GM19351 (cell line): ENCODE results near the gene SECTM1.

ENCODE experiments used
- ATAC-seq: cut with Tn5 transposase; IDR thresholded peaks from one replicate; pipeline ENCODE4 v1.9.1; 2021; ENCODE audit warnings: mild to moderate bottlenecking, moderate library complexity; ENCODE audit not compliant: unreplicated experiment

SECTM1 gene

DNA sequence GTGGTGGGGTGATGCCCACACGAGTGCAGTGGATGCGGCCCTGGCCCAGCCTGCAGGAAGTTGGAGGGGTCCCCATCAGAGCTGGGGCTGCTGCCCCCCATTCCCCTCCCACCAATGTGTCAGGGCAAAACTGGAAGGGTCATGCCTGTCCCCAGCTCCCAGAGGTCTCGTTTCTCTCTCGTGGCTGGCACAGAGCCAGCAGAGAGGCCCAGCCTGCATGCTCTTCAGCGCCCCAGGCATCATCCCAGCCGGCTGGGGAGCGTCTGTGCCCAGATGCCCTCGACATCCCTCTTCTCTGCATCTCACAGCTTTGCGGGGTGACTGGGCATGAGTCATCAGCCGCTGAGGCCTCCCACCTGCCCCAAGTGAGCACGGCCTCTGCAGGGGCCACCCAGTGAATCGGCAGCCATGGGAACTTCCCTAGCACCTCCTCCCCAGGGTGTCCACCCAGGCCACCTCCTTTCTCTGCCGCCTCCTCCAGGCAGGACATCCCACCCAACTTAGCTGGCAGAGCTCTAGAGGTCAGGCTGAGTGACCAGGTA is 50.3 kb downstream of the SECTM1 start:
- ATAC-seq: no peak

DNA sequence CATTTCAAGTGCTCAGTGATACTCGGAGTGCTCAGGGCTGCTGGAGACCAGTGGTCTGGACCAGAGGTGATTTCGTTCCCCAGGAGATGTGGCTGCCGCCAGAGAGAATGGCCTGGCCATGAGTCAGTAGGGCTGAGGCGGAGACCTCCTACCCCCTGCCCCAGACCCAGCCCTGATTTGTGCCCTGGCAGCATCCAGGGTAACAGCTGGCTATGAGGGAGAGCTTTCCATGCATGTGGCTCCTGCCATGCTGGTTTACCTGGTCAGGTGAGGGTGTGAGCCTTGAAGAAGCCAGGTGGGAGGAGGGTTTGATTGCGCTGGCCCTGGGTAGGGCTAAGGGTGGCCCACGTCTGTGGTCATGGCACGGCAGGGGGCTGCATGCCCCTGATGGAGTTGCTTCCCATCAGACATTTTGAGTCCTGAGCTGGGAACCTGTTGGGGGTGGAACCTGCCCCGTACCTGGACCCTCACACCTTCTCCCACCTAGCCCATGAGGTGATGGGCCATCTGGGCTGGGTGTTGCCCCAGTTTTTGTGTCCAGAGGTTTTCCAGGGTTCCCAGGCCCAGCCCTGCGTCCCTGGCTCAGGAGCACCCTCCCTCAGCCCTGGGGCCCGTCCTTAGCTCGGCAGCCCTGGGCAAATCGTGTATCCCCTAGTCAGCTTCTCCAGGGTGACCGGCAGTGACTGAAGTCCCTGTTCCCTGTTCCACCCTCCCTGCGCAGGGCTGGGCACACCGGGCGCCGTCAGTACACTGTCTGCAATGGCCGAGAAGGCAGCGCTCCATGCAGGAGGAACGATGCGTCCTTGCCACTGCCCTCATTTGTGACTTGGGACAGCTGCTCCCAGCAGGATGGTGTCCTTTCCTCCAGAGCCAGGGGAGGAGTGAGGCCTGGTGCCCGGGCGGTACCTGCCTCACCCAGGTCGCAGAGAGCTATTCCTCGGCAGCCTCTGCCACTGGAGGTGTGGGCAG is 51.0 kb downstream of the SECTM1 start:
- ATAC-seq: no peak

DNA sequence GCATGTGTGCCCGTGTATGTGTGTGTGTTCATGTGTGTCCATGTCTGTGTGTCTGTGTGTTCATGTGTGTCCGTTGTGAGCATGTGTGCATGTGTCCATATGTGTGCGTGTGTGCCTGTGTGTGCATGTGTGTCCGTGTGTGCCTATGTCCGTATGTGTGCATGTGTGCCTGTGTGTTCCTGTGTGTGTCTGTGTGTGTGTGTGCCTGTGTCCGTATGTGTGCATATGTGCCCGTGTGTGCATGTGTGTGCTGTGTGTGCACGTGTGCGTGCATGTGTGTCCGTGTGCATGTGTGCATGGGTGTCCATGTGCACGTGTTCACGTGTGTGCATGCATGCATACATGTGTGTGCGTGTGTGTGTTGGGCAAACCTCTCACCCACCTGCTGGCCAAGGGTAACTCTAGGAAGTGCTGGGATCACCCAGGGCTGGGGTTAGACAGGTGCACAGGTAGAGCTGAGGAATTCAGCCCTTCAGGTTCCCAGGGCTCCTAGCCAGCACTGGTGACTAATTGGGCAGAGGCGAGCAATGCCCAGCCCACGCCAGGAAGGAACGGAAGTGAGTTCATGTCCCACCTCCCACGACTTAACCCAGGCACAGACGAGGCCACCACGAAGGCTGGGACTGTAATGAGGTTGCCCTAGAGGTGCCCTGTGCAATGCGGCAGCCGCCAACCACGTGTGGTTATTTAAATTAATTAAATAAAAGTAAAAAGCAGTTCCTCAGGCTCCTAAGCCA is 51.9 kb downstream of the SECTM1 start:
- no peak for ATAC-seq

DNA sequence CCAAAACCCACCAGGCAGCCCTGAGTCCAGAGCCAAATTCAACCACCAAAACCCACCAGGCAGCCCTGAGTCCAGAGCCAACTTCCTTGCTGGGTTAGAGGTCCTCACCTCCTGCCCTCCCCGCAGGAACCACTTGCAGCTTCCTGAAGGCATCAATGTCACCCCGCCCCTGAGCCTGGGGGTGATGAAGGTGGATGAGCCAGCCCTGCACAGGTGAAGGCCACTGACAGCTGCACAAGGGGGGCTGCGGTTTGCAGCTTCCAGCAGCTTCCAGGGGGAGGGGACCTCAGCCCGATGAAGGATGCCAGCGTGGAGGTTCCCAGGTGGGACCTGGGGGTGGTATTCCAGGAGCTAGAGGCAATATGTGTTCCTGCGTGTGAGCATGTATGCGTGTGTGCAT is 52.5 kb downstream of the SECTM1 start:
- no peak for ATAC-seq

DNA sequence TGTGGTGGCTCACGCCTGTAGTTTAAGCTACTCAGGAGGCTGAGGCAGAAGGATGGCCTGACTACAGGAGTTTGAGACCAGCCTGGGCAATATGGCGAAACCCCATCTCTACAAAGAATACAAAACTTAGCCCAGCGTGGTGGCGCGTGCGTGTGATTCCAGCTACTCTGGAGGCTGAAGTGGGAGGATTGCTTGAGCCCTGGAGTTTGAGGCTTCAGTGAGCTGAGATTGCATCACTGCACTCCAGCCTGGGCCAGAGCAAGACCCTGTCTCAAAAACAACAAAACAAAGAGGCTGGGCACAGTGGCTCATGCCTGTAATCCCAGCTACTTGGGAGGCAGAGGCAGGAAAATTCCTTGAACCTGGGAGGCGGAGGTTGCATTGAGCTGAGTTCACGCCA is 53.0 kb downstream of the SECTM1 start:
- ATAC-seq: no peak

DNA sequence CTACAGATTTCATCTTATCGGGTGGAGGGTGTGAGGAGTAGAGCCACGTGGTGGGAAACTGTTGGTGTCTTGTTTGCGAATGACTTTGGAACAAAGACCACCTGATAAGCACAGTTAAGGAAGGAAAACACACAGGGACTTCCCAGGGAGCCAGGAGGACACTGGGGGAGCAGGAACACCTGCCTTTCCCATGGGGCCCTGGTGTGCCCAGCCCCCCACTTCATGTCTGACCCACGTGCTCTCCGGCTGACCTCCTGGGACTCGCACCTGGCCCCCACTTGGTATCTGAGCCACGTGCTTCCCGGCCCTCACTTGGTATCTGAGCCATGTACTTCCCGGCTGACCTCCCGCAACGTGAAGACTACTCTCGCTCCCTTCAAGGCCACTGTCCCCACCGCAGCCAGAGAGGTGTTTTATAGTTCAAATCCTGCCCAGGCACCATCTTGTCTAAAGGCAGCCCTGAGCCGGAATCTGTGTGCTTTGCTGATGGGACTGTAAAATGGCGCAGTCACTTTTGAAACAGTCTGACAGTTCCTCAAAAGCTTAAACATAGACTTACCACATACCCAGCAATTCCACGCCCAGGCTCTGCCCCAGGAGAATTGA is 54.7 kb downstream of the SECTM1 start:
- ATAC-seq: no peak

DNA sequence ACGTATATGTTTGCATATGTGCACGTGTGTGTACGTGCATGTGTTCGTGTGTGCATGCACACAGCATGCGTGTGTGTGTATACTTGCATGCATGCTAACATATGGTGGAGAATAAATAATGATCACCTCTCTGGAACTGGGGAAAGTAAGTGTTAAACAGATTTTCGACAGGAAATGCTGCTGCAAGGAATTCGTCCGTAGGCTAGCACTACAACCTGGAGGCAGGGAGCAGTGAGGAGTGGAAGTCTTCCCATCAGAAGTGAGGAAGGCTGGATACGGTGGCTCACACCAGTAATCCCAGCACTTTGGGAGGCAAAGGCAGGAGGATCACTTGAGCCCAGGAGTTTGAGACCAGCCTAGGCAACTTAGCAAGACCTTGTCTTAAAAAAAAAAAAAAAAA is 55.3 kb downstream of the SECTM1 start:
- no peak for ATAC-seq

DNA sequence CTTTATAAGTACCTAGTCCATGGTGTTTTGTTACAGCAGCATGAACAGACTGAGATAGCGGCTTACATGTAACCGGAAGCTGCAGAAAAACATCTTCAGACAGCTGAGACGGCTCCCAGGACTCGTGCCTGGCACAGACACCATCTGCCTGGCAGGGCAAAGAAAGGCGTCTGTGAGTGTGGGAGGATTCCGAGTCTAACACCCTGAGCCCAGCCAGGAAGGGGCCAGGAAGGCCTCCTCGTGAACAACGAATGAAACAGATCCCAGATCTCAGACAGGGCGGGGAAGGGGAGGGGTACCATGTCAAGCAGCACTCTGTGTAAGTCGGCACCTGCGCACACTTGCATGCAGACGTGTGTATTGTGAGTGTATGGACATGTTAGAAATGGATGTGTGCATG is 55.7 kb downstream of the SECTM1 start:
- ATAC-seq: no peak

DNA sequence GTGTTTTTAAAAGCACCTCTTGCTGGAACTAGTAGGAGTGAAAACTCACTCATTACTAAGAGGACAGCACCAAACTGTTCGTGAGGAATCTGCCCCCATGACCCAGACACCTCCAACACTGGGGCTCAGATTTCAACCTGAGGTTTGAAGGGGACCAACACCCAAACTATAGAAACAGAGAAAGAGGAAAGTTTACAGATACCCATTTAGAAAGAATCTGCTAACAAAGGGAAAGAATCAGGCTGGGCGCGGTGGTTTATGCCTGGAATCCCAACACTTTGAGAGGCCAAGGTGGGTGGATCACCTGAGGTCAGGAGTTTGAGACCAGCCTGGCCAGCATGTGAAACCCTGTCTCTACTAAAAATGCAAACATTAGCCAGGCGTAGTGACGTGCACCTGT is 56.6 kb downstream of the SECTM1 start:
- ATAC-seq: no peak

DNA sequence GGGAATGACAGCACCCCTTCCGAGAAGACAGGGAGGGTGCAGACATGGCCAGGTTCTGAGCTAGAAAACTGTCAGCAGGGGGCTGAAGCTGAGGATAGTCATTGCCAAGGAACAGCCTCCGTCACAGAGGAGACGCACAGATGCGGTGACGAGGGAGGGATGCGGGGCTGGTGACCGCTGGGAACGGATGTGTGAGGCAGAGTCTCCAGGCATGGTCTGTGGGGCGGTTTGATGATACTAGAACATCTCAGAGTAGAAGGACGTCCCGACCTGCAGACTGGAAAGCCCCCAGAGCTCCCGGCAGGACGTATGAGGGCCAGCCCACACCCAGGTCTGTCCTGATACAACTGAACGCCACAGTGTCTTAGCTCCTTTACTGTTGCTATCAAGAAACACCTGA is 58.2 kb downstream of the SECTM1 start:
- ATAC-seq: no peak

DNA sequence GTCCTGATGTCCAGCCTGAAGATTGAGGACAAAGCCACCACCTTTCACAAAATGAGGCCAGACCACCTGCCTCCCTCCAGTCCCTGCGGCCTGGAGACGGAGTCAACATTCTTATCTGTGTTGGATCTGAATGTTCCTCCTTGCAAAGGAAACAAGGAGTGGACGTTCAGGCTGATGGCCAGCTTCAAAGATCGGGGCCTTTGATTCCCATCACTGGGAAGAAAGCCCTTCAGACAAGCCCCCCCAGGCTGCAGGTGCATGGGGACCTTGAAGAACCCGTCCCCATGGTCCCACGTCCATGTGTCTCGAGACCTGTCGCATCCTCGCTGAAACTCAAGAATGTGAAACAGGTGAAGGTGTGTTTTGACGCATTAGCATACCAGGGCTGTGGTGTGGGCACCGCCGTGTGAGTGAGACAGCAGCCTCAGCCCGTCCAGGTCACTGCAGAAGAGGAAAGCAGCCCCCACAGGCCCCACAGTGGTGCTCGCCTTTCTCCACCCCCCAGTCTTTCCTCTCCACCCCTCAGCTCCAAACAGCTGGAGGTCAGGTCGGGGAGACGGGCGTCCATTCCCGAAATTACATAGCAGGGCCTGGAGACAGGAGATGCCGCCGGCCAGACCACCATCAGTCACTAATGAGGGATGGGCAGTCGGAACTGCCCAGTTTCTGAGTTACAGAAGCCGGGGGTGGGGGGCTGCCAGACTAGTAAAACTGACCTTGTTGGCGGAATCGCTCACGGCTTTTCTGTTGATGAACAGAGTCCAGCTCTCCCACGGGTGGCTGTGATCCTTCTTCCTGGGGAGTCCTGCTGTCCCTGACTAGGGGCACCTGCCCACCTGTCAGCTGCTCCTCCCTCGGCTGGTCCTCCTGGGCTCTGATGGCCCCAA is 59.2 kb downstream of the SECTM1 start:
- ATAC-seq: no peak

DNA sequence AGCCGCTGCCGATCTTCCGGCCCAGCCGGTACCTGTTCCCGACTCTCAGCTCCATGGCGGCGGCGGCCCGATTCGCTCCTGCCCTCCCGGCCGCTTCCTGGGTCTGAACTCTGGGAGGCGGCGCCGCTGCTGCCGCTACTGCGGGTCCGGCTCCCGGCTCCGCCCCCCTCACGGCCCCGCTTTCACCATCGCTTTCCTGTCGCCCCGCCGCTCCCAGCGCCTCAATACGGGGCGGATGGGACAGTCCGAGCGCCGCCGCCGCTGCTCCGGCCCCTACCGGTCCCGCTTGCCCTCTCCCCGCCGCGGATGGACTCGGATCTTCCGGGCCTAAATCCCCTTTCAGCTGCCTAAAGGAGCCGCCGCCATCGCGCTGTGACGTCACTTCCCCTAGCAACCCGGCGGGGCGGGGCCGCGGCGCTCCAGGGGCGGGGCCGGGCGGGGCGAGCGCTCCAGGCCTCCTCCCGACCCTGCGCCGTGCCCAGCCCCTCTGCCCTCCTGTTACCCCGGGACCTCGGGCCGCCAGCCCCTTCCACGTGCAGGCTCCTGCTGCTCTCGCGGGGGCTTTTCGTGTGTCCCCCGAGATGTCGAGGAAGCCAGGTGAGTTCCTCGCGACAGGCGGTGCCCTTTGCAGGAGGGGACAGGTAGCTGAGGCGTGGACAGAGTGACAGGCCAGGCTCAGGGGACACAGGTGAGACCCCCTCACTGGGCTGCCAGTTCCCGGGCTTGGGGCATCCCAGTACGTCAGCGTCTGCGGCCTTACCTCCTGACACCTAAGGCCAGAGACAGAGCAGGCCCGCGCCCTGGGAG is 60.0 kb downstream of the SECTM1 start, which contains the start of gene CSNK1D:
Gene CSNK1D, minus strand, starts transcription at position 374 of the 807 bp plus-strand sequence. Its CDS starts 319 bp downstream, at position 55.
- peak; percentile 83 for ATAC-seq

DNA sequence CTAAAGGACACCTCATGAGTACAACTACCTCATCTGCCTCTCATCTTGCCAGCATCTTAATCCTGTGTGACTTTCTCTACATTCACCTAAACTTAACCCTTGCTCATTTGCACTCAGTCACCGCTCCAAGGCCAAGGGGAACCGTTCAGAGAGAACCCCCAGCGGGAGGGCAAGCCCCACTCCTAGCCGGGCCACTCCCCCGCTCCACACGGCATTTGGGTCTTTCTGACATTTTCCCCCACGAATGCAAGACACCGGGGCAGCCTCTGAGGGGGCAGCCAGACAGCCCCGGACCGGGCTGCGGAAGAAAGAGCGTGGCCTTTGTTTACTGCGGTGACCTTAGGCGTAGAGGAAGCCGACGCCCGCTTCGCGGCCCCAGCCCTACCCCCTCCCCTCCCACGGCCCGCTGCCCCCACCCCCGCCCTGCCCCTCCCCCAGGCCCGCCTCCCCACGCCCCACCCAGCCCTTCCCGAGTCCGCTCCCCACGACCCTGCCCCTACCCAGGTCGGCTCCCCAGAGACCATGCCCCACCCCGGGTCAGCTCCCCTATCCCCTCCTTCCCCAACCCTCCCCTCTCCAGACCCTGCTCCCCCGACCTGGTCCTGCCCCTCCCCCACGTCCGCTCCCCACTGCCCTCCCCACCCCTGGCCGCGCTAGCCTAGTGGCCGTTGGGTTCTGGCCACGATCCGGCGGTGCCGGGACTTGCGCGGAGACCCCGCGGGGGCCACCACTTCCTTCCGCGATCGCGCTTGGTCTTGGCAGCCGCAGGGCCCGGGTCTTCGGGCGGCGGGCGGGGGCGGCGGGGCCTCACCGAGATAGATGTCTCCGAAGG is 60.9 kb downstream of the SECTM1 start:
- peak; percentile 6 for ATAC-seq

DNA sequence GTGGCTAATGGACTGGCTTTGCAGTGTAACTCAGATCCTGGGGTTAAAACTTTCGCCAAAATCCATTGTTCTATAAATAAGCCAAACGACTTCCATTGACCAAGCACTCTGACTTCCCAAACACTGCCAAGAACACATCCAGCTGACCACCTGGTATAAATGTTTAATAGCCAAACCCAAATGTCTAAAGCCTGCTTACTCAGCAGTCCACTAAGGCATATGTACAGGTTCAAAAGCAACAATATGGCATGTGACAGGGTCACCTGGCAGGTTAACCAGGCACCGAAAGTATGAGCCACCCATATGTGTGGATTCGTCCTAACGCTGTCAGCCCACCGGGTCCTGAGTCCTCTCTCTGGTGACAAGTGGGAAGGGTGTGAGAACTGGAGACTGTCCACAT is 62.2 kb downstream of the SECTM1 start:
- ATAC-seq: no peak
